ENCODE results near the gene CPNE5.

The CPNE5 gene

GRCh38 chr6:36821581-36822335 lies 17.5 kb downstream of the CPNE5 start:
- H3K4me3 ChIP-seq (ENCODE audit: low read length) = no peak overlapping the region
- no peak for TF ChIP-seq CTCF (conservative IDR thresholded peaks at IDR 0.05; ENCODE audit: low read depth, low read length)
- peak; percentile 68 for DNase-seq (ENCODE audit: low read depth)

GRCh38 chr6:36820700-36821580 lies 18.3 kb downstream of the CPNE5 start:
- DNase-seq (ENCODE audit: low read depth) = peak; percentile 89
- no peak for TF ChIP-seq CTCF (conservative IDR thresholded peaks at IDR 0.05; ENCODE audit: low read depth, low read length)
- H3K4me3 ChIP-seq (ENCODE audit: low read length) = no peak overlapping the region

- DNase-seq (ENCODE audit: low read depth) = peak; percentile 52
- H3K4me3 ChIP-seq (ENCODE audit: low read length) = no peak overlapping the region
- no peak for TF ChIP-seq CTCF (conservative IDR thresholded peaks at IDR 0.05; ENCODE audit: low read depth, low read length)
Measured at GRCh38 chr6:36818756-36819155, 20.5 kb downstream of the CPNE5 start.

- DNase-seq (ENCODE audit: low read depth) = no peak
- TF ChIP-seq CTCF (conservative IDR thresholded peaks at IDR 0.05; ENCODE audit: low read depth, low read length) = no peak
- H3K4me3 ChIP-seq (ENCODE audit: low read length) = no peak overlapping the region
Measured at GRCh38 chr6:36817847-36818246, 21.4 kb downstream of the CPNE5 start.

- no peak for DNase-seq (ENCODE audit: low read depth)
- TF ChIP-seq CTCF (conservative IDR thresholded peaks at IDR 0.05; ENCODE audit: low read depth, low read length) = no peak
- H3K4me3 ChIP-seq (ENCODE audit: low read length) = no peak overlapping the region
Measured at GRCh38 chr6:36817176-36817817, 21.9 kb downstream of the CPNE5 start.

GRCh38 chr6:36815962-36816735 lies 23.1 kb downstream of the CPNE5 start:
- DNase-seq (ENCODE audit: low read depth) = peak; percentile 84
- no peak overlapping the region for H3K4me3 ChIP-seq (ENCODE audit: low read length)
- TF ChIP-seq CTCF (conservative IDR thresholded peaks at IDR 0.05; ENCODE audit: low read depth, low read length) = no peak
